ENCODE results near the gene NSF.
"Not testable (repeated sequence)": the region's sequence is repeated elsewhere in the genome, so short reads cannot be mapped to it uniquely, and the experiment has no call there.

Gene NSF

DNA sequence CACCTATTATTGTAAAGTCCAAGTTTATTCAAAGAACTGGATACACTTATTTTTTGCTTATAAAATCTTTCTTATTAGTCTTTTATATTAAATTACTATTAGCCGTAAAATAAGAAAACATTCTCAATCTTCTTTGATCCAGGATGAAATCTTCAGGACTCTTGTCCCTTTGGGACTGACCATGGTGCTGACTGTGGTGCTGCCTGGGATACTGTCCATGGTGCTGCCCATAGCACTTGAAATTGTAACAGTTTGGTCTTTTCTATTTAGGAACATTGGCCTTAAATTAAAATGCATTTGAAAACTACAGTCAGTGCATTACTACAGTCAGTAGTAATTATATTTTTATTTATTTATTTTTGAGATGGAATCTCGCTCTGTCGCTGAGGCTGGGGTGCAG, 41.7 kb downstream of the NSF start:
- not testable (repeated sequence) for DNase-seq

DNA sequence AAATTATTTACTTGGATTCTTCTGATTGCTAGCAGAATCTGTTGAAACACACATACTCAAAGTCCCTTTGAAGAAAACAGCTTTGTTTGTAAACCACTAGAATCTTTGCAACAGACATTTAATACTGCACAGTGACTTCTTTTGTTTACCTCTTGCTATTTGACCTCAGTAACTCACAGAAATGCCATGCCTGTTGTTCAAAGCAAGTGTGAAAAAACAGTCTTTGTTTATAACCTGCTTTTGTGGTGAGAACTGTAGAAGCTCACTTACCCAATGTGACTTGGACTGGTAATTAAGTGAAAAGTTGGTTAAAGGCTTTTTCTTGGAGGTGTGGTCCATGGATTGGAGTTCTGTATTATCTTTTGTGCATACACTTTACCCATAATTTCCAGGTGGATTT, 44.4 kb downstream of the NSF start:
- not testable (repeated sequence) for DNase-seq

DNA sequence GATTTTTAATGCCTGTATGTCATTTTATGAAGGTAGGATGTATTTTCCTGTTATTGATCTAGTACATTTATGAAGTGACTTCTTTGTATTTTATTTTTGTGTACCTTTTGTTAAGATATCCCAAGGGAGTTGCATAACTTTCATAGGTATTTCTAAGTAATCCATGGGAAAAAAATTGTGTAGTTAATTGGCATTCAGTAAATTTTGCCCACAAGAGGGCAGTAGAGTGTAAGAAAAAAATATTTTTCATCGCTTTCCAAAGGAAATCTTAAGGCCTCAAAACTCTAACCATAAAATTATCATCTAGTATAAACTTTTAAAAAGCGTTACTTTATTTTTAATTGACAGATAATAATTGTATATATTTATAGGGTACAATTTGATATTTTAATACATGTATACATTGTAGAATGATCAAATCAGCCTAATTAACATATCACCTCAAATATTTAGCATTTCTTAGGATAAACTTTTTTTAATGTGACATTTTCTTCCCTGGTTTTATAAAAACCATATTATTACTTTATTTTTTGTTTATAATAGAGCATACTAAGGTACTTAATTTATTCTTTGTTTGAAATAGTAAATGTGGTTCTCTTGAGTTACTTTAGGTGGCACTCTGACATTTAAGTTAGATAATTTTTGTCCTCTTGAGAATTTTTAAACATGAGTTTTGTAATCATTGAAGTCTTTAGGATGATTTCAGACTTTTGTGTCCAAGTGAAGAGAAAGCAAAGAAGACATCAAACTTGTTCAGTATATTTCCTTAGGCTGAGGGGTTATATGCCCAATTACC, 51.6 kb downstream of the NSF start:
- DNase-seq = not testable (repeated sequence)

DNA sequence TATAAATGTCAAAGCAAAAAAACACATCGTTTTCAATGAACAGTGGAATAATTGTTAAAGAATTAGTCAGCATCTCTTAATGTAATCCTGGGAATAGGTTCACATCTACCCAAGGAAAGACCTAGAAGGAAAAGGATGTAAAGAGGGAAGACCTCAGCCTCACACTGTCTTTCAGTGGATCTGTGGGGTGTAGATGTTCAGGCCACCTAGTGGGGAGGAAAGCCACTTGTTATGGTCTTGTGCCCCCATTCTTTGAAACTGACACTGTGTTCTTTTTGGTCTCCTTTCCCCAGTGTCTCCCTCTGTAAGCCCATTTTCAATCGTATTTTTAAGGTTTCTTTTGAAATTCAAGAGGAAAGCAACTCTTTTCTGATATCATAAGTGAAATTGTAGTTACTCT, 56.8 kb downstream of the NSF start:
- DNase-seq = not testable (repeated sequence)

DNA sequence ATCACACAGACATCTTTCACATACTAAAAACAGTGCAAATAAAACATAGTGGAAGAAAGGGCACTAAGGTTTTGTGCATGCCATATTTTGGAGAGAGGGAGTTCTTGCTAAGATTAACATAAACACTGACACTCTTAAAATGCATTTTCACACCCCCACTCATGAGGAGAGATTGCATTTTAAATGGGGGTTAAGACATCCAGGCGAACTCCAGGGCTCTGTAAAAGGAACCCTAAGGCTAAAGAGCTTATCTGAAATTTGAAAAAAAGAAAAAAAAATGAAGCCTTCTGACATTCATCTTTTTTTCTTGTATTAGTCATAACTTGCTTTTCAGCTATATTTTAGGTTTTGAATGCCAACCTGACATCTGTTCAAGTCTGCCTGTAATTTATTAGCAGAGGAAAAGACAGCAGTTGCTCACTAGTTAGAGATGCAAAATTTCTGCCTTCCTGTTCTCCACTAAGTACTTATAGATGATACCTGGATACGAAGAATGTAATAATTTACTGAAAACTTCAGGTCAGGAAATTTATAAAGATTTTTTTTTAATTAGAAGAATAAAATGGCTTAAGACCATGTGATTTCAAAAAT, 57.3 kb downstream of the NSF start:
- DNase-seq = not testable (repeated sequence)

DNA sequence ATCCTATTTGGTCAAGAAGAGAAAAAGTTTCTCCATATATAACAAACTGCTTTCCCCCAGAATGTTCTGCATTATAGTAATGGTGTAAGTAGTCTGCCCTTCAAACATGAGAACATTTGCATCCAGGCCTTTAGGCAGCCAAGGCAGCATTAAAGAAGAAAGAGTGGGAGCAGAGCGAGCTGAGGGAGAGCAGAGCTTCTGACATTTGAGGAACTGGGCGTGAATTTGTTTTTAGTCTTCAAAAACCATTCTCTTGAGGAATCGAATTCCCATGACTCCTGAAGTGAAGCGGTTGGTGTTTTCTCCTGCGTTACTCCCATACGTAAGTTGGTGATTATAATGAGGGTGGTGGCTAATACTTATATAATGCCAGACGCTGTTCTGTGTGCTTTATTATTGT, 58.8 kb downstream of the NSF start:
- not testable (repeated sequence) for DNase-seq

DNA sequence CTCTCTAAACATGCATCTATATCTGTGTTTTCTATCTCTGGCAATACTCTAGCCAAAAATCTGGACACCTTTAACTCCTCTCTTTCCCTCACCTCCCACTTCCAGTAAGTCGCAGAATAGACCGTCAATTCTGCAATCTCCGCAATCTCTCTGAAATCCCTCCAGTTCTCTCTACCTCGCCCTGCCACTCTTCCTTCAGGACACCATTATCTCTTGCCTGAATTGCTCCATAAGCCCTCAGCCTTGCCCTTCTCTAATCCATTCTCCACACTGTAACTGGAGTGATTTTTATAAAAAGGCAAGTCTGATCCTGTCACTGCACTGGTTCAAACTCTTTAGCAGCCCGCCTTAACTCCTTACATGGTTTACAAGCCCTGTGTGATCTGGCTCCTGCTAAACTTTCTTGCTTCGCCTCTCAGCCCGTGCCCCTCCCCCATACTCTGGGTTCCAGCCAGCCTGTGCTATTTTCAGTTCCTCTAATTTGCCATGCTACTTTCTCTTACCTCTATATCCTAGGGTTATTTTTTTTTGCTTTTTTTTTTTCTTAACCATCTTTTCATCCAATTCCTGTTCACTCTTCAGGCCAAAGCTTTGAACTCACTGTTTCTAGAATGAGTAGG, 61.7 kb downstream of the NSF start:
- not testable (repeated sequence) for DNase-seq

DNA sequence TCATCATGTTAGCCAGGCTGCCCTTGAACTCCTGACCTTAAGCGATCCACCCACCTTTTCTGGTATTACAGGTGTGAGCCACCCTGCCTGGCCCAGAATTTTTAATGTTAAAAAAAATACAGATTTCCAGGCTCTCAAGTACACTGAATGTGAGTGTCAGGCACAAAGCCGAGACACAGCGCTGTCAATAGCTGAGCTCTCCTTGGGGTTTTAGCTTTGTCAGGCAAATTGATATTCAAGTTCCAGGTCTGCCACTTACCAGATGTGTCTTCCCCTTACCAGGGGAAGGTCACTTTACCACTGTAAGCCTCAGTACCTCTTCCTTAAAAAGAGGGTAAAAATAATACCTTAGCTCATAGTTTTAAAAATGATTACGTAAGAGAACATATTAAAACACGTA, 67.8 kb downstream of the NSF start:
- not testable (repeated sequence) for DNase-seq

DNA sequence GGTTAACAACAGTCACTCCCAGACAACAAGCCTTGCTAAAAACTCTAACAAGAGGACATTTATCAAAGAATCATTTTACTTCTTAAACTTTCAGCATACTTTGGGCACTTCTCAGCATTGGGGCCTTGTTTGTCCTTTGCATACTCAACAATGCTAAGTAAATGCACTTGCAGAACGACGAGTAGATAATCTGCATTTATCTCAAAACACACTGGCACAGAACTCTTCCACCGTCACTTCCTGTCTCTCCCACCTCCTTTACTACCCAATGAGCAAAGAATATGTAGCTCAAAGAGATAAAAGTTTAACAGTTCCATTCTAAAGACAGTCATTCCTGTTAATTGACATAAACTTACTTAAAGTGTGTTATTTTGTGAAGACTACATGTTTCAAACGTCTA, 69.2 kb downstream of the NSF start:
- not testable (repeated sequence) for DNase-seq

DNA sequence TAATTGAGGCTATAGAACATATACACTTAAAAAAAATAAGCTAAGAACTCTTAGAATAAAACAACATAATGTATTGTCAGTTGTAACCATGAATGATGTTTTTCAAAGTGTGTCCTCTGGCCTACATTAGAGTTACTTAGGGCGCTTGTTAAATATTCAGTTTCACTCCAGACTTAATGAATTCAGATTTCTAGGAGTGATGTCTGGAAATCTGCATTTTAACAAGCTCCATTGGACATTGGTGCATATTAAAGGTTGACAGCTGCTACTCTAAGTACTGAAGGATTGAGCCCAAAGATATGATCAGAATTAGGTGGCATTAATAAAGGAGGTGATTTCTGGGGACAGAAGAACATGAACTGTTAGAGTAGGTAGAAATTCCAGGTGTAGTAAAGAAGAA, 72.7 kb downstream of the NSF start:
- DNase-seq = not testable (repeated sequence)

DNA sequence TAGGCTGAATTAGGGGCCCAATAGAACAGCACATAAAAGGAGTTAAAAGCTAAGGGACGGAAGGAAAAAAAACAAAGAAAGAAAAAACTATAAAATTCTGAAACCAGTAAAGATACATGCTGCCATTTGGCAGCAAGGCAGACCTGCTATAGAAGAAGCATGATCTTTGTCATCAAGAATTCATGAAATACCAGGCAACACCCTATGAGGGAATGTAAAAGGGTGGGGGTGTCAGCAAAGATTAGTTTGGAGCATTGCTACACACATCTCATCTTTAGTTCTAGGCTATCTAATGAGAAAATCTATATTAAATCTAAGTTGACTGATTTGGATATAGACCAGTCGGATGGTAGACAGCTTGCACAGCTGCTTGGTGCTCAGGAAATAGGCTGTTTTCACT, 73.1 kb downstream of the NSF start:
- DNase-seq = not testable (repeated sequence)

DNA sequence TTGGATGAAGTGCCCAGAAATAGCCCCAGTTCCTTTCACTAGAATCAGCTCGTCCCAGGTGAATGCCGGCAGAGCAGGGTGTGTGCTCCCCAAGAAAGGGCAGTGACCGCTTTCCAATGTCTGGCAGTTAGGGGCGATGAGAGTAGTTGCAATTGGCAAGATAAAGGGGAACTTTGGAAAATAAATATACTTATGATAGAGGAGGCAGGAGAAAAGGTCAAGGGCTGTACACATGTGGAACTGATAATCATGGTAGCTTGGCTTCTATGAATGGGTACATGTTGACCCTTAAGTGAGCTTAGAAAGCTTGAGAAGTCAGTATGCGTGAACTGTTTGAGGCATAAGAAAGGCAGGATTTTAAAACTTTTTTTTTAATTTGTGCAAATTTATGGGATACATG, 75.5 kb downstream of the NSF start:
- not testable (repeated sequence) for DNase-seq

DNA sequence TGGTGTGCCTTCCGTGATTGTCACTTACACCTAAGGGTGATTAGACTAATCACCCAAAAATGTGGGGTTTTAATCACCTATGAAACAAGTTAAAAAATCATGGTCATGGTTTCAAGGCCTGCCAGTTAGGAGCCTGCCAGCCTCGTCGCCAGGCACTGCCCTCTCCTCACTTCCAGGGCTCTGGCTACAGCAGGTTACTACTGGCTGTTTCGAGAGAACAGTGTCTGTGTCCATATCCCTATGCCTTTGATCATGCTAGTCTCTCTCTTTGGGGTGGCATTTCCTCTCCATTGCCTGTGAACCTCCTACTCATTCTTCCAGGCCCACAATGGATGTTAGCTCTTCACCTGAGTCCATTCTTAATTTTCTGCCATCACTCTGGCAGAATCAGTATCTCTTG, 80.3 kb downstream of the NSF start:
- DNase-seq = not testable (repeated sequence)

DNA sequence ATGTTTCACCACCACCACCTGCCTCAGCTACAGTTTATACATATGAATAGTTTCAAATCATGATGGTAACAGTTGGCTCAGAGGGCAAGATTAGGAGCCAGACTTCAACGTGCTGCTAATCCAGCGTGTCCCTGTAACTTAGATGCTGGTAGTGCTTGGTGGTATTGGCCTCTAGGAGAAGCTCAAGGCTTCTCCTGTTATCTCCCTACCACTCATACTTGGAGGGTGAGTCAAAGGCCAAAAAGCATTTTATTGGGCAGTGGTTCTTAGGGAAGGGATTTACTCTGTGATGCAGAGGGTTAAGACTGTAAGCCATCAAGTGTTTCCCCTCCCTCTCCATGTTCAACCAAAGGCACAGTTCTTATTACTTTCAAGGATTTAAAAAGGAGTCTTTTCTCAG, 82.3 kb downstream of the NSF start:
- DNase-seq = not testable (repeated sequence)

DNA sequence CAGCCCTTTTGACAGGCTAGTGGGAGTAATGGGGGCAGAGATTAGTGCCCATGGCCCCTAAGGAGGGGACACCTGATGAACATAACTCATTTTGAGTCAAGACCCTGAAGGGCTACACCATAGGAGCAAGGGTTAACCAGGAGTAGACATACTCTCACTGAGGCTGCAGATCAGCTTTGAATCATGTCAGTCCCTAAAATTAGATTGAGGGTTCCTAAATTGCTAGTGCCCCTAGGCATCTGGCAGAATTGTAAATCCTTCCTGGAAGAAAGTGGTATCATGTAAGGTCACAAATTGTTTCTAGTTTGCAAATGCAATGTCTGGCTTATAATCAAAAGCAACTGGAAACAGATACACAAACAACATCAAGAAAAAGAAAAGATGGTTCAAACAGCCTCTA, 87.3 kb downstream of the NSF start:
- not testable (repeated sequence) for DNase-seq

DNA sequence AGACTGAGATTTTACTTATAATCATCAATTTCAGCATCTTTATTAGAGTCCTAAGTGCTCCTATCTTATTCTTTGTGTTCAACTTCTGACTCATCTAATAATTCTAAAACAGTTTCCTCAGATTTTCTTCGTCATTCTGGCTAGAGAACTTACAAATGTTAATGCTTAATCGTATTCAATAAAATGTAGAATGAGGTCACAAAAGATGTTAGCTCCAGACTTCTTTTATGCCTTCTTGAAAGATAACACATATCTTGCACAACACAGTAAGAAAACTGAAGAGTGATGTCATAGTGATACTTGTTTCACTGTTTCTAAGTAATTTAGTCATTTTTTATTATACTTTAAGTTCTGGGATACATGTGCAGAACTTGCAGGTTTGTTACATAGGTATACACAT, 93.2 kb downstream of the NSF start:
- DNase-seq = not testable (repeated sequence)

DNA sequence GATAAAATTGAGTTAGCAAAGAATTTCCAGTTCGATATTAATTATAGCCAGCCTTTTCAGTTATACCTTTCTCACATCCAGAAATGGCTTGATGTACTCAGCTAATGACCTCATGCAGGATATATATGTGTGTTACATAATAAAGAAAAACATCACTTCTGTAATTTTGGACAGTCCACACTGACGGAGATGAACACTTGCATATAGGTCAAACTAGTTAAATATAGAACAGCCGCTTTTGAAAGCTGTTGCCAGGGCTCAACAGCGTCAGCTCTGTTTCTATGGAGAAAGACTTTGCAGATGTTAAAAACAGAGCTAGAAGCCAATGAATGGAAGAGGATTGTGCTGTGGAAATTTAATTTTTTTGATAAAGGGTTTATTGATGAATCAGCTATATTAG, 94.8 kb downstream of the NSF start:
- not testable (repeated sequence) for DNase-seq

DNA sequence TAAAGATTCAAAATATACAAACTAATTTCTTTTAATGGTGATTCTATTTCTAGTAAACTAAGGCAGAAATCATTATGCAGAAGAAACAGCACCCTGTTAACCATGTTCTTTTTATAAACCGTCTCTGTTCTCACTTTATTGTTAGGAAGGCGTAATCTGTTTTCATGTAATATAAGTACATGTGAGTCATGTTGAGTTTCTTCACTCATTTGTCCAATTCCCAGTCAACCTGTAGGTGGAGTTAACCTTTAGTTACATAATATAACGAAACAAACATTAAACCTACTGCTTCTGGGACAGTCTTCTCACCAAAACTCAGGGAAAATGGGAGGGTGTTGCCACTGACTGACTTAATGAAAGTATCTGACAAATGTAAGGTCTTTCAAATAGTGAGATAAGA, 101.7 kb downstream of the NSF start:
- DNase-seq = not testable (repeated sequence)

DNA sequence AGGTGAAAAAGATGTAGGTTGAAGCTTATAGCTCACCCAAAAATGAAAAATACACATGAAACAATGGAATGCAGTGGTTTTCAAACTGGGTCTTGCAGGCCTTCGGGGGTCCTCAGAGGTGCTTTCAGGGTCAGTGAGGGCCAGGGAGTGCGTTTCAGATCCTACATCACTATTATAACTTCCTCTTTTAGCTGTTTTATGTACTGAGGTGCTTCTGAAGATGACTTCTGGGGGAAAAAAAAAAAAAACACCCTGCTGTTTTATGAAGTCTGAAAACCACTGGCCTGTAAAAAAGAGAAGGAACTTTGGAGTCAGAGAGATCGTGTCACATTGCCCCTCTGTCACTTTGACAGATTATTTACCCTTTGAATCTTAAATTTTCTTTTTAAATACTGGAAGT, 102.8 kb downstream of the NSF start:
- DNase-seq = not testable (repeated sequence)

DNA sequence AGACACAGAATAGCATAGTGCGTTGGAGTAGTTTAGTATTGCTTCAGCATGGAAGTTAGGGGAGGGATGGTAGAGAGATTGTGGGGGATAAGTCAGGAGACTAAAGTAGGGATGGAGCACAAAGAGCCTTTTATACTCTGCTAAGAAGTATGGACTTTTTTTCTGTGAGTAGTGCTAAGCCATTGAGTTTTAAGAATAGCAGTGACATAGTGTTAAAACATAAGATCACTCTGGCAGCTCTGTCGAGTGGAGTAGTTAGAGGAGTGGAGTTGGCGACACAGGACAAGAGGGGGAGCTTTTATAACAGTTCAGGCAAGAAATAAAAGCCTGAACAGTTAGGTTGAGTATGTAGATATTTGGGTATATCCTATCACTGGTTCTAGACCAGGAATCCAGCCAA, 106.1 kb downstream of the NSF start:
- not testable (repeated sequence) for DNase-seq

DNA sequence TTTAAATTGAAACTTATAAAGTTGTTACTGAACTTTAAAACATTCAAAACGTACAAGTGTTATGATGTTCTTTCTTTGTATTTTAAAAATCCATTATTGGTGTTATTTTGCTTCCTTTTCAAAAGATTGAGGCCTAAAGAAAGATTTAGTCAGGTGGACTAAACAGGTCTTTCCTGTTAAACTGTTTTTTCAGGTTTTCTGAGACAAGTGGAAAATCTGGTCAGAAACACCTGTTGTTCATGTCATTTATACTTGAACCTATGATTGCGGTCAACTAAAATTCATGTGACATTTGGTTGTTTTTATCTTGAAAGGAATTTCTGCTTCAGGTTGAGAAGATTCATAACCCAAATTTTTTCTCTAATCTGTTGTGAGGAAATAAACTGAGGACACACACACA, 108.5 kb downstream of the NSF start:
- not testable (repeated sequence) for DNase-seq

DNA sequence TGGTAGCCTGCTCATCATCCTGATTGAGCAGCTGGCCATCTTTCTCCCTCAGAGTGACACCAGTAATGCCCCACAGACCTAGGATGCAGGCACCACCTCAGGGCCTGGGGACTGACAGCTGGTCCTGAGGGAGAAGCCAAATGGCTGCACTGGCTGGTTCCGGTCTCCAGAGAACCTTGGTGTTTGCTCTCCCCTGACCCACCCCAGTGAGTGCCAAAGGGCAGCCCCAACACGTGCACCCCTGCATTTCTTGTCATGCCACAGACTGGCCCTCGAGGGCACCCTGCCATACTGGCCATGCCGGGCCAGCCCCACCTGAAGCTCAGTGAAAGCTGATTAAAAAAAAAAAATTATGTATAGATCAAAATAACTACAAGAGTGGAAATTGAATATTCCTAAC, 127.5 kb downstream of the NSF start:
- DNase-seq = no peak

DNA sequence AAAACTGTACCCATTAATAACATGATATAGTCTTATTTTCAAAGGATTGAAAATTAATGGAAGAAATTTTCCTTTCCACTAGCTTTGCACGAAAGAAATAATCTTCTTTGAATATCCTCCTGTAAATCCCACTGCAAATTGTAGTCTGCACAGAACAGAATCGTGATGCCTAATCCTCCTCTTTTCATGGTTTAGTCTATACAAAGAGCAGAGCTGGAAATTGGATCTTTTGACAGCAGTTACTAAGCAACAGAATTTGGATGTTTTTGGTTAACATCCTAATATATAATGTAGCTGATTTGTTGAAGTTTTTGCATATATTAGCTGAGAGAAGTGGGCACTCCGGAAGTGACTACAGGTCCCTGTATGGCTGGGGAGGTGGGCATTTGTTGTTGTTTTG, 129.4 kb downstream of the NSF start:
- DNase-seq = no peak

DNA sequence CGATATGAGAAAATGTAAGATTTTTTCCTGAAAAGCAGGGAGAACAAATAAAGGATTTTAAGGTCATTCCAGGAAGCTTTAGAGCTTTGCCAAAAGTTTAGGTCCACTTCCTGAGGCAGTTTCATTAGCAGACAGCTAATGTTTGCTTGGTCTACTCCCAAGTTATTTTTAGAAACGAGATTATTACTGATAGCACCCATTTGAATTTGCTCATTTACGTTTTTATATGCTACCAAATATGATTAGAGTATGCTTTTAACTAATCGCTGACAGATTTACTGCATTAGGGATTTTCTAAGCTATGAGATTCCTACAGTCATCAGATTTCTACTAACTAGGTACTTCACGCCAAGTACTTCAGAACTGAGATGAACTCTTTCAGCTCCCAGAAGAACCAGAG, 129.9 kb downstream of the NSF start:
- DNase-seq = no peak
